ENCODE results near the gene SLC39A10. TPM values are rescaled to one million over a fixed set of nuclear protein-coding genes. Genes with fewer than 3 reads are reported as not detected.
"Not testable (repeated sequence)": the region's sequence is repeated elsewhere in the genome, so short reads cannot be mapped to it uniquely, and the experiment has no call there.

Gene SLC39A10
- polyA plus RNA-seq, 5 donors = 32.7 to 54.1 (median 47.5) TPM

DNA sequence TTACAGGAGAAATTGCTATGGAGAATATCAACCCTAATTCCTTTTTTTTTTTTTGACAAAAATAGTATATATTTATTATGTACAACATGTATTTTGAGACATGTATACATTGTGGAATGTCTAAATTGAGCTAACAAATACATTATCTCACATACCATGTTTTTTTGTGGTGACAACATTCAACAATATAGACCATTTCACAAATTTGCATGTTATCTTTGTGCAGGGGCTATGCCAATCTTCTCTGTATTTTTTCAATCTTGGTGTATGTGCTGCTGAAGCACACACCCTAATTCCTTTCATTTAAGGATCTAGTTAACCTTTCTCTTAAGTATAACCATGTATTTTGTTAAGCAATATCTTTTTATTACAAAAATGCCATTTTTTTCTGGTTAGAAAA lies 13.2 kb downstream of the SLC39A10 start:
- DNase-seq = no peak

DNA sequence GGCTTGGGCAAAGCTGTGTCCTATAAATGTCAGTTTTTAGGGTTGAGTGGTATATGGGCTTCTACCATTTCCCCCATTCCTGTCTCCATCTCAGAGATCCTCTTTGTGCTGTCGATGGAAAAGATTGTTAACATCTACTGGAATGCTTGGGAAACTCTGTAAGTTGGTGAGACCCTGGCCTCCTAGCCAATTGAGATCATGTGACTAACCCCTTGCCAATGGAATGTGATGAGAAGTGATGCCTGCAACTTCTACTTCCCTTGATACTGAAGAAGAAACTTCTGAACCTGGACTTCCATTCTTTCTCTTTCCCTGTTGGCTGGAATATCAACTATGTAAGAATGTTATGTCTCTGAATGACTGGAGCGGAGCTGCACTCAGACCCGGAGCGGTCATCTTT lies 14.5 kb downstream of the SLC39A10 start:
- no peak for DNase-seq

DNA sequence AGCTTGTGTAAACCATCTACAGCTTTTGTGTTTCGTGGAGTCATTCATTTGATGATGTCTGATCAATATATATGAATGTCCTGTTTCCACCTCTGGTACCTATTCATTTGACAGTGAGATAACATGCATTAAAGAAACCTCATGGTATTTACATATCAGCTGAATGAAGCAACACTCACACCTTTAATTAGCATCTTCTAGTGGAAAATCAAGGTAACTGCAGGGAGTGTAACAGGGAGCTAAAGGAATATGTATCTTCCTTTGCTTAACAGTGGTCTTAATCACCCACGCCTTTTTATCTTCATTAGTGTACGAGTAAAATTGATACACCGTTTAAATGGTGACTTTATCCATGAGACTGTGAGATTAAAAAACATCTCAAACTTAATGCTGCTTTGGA lies 15.6 kb downstream of the SLC39A10 start:
- no peak for DNase-seq

DNA sequence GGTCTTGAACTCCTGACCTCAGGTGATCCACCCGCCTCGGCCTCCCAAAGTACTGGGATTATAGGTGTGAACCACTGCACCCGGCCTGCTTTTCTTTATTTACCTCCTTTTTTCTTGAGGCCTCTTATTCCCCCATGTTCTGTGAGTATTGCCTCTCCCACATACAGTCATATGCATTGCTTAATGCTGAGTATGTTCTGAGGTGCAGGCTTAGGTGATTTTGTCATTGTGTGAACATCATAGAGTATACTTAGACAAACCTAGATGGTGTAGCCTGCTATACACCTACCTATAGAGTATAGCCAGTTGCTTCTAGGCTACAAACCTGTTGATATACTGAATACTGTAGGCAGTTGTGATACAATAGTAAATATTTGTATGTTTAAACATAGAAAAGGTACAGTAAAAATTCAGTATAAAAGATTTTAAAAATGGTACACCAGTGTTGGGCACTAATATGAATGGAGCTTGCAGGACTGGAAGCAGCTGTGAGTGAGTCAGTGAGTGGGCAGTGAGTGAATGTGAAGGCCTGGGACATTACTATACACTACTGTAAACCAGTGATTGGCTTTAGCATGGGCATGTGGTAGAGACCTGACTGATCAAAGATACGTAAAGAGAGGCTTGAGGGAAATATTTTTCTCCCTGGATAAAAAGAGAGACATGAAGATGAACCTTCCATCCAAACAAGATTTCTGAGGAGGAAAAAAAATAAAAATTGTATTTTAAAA lies 17.6 kb downstream of the SLC39A10 start:
- DNase-seq = no peak

DNA sequence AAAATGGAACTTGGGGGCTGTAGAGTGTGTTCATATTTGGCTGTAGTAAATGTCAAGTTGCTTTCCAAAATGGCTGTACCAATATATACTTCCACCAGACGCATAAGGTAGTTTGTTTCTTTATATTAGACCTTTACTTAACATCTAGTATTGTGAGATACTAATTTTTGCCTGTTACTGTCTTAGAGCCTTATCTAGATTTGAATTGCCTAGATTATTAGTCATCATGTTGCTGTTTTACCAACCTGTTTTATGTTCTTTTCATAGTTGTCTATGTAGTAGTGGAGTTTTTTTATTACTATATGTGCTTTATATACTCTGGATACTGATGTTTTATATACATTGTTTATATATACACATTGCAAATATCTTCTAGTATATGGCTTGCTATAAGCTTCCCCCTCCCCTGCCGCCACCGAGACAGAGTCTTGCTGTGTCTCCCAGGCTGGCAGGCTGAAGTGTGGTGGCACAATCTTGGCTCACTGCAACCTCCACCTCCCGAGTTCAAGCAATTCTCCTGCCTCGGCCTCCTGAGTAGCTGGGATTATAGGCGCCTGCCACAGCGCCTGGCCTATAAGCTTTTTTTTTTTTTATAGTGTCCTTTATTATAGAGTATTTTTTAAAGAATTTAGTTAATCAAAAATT lies 18.9 kb downstream of the SLC39A10 start:
- DNase-seq = no peak

DNA sequence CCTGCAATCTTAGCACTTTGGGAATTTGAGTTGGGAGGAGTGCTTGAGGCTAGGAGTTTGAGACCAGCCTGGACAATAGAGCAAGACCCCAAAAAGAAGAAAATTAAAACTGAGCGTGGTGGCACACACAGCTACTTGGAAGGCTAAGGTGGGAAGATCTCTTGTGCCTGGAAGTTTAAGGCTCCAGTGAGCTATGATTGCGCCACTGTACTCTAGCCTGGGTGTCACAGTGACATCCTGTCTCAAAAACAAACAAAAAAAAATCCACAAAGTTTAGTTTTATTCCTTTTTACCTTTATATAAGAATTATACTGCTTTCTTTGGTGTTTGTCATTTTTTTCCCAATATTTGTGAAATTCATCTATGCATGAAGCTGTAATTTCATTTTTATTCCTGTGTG lies 20.3 kb downstream of the SLC39A10 start:
- no peak for DNase-seq

DNA sequence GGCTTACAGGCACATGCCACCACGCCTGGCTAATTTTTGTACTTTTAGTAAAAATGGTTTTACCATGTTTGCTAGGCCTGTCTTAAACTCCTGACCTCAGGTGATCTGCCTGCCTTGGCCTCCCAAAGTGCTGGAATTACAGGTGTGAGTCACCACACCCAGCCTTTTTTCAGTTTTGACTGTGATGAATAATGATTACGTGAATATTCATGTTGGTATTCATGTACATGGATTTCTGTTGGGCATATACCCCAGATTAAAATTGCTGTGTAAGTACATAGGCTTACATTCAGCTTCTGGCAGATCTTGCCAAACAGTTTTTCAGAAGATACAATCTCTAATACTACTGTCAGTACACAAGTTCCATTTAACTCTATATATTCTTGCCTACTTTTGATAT lies 20.9 kb downstream of the SLC39A10 start:
- no peak for DNase-seq

DNA sequence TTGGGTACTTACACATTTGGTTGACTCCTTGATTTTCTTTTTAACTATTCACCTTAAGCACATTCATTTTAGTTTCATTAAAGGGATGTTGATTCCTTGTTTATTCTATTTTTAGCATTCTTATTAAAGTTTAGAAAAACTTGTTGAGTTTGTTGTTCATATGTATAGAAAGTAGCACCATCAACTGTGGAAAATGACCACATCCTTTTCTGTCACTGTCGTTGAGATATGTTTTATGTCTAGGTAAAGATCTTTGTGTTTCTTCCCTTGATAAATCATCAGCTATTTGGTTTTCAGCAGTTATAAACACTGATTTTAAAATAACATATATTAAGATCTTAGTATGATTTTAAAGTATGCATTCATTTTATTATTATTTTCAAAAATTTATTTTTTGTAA lies 25.1 kb downstream of the SLC39A10 start:
- DNase-seq = no peak

DNA sequence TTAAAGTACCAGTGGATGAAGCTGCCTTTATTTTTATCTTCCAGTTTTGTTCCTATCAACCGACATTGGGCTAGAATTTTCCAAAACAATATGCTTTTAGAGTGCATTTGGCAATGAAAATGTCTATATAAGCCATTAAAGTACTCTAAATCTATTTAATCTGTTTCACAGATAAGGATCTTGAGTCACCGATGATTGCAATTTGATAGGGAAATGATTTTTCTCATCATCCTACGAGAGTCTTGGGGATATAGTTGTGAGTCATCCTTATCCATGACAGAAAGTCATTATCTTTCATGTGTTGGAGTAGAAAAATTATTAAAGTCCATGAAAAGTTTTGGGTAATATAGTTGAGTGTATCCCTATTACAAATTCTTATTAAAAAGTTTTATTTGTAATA lies 26.1 kb downstream of the SLC39A10 start:
- DNase-seq = no peak

DNA sequence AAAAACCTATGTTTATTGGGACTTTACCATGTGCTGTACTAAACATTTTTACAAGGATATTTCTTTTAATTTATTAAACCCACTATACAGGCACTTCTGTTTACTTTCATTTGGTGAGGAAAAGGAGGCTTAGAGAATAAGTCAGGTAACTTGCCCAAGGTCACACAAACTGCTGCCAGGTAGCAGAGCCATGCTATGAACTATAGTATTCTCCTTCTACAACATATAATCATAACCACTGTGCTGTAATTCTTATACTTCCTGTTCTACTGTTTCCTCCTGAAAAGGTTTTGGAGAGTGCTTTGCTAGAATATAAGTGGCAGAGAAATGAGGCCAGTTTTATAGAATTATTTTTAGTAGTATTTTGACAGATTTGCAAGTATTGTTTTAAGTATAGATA lies 29.5 kb downstream of the SLC39A10 start:
- no peak for DNase-seq

DNA sequence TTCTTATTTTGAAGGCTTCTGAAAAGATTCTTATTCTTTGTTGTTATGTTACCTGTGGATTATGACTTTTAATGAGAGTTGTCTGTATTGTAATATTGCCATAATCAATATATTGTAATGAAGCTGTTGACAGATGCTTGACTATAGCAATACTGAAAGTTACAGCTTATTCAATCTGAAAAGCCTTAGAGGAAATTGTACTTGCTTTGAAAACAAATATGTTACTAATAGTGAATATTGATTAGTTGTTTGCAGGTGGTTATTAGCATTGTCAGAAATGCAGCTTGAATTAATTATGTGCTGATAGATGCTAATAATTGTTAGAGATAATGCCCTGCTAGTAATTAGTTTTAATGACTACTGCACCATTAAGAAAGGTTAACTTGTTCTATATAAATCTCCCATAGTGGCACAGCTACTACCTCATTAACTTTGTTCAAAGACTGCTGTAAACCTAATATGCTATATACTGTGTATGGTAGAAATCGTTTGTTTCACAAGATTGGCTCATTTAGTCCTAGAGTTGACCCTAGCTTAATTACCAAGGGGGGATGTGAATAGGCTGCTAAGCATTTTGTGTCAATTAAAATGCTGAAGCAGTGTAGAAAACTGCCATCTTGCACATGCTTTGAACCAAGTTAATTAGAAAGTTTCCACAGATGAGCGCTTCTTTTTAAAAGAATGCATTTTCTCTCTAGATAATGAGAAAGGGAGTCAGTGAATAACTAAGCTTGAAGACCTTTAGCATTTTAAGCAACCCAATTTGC lies 30.5 kb downstream of the SLC39A10 start:
- no peak for DNase-seq

DNA sequence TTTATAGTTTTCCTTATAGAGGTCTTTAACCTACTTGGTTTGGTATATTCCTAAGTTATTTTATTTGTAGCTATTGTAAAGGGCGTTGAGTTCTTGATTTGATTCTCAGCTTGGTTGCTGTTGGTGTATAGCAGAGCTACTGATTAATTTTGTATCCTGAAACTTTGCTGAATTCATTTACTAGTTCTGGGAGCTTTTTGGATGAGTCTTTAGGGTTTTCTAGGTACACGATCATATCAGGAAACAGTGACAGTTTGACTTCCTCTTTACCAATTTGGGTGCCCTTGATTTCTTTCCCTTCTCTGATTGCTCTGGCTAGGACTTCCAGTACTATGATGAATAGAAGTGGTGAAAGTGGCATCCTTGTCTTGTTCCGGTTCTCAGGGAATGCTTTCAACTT lies 35.5 kb downstream of the SLC39A10 start:
- not testable (repeated sequence) for DNase-seq

DNA sequence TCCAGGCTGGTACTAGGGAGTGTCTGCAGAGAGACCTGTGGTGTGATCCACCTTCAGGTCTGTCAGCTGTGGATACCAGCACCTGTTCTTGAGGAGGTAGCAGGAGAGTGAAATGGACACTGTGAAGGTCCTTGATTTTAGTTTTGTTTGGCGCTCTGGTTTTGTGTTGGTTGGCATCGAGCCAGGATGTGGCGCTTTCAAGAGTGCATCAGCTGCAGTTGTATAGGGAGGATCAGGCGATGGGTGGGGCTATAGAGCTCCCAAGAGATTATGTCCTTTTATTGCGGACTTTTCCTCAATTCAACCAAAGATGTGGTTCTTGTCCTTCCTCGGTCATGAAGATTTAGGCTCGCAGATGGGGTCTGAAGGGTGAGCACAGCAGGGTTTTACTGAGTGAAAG lies 37.5 kb downstream of the SLC39A10 start:
- no peak for DNase-seq

DNA sequence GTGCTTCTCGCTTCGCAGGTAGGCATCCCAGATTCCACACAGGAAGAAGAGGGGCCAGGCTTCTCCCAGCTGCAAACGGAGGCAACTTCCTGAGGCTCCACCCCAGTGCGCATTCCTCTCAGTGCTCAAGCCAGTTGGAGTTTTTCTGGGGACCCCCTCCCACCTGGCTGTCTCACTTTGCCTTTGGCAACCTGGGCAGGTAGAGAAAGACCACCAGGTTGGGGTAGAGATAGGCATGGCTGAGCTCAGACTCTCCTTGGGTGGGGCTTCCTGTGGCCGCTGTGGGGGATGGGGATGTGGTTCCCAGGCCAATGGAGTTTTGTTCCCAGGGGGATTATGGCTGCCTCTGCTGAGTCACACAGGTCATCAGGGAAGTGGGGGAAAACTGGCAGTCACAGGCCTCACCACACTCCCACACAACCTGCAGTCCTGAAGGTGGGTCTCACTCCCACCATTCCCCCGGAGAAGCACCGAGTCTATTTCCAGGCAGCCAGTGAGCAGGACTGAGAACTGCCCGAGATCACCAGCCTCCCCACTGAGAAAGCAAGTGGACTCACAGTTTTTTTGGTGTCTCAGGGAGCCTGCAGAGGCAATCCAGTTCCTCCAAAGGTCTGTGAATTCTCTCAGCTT lies 38.1 kb downstream of the SLC39A10 start:
- no peak for DNase-seq

DNA sequence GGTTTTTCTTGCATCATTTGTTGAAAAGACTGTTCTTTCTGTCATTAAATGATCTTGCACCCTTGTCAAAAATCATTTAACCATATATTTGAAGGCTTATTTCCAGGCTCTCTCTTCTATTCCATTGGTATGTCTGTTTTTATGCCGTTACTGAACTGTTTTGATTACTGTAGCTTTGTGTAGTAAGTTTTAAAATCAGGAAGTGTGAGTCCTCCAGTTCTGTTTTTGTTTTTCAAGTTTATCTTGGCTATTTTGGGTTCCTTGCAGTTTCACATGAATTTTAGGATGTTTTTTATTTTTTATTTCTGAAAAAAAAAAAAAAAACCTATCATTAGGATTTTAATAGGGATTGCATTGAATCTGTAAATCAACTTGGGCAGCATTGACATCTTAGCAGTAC lies 39.0 kb downstream of the SLC39A10 start:
- DNase-seq = no peak

DNA sequence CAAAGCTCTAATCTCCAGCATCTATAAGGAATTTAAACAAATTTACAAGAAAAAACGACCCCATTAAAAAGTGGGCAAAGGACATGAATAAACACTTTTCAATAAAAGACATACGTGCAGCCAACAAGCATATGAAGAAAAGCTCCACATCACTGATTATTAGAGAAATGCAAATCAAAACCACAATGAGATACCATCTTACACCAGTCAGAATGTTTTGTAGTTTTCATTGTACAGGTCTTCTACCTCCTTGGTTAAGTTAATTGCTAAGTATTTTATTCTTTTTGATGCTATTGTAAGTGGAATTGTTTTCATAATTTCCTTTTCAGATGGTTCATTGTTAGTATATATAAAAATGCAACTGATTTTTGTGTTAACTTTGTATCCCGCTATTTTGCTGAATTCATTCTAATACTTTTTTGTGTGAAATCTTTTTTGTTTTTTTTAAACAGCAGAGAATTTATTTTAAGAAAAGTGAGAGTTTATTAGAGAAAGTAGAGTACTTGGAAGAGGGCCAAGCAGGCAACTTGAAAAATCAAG lies 40.7 kb downstream of the SLC39A10 start:
- DNase-seq = no peak

DNA sequence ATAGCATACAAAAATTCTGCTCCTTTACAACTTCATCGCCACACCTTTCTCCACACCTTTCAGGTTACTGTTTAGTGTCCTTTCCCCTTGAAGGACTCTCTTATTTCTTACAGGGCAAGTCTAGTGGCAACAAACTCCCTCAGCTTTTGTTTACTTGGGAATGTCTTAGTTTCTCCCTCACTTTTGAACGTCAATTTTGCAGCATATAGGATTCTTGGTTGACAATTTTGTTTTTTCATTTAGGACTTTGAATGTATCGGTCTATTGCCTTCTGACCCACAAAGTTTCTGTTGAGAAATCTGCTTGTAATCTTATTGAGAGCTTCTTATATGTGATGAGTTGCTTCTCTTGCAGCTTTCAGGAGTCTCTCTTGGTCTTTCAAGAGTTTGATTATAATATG lies 43.5 kb downstream of the SLC39A10 start:
- DNase-seq = no peak

DNA sequence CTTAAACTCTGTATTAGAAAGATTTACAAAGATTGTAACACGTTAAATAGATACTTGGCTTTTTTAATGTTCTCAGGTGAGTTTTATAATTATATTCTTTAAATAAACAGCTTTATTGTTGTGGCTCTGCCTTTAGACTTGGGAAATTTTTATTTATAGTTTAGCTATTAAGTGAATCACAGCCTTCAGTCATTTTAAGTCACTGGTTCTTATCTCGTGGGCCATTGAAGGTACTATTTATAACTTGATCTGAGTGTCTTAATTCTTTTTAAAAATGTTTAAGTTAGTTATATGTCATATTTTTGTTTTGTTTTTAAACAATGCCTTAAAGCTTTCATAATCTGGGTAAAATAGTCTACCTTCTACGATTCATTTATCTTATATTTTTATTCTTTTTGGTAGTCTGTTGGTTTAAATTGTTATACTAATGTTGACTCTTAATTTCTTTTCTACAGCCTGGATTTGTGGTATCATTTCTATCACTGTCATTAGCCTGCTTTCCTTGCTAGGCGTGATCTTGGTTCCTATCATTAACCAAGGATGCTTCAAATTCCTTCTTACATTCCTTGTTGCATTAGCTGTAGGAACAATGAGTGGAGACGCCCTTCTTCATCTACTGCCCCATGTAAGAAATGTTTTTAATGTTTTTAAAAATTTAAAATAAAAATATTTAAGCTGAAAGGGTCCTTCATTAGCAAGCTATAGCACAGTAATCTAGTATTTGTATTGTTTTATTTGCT lies 49.3 kb downstream of the SLC39A10 start:
- no peak for DNase-seq

DNA sequence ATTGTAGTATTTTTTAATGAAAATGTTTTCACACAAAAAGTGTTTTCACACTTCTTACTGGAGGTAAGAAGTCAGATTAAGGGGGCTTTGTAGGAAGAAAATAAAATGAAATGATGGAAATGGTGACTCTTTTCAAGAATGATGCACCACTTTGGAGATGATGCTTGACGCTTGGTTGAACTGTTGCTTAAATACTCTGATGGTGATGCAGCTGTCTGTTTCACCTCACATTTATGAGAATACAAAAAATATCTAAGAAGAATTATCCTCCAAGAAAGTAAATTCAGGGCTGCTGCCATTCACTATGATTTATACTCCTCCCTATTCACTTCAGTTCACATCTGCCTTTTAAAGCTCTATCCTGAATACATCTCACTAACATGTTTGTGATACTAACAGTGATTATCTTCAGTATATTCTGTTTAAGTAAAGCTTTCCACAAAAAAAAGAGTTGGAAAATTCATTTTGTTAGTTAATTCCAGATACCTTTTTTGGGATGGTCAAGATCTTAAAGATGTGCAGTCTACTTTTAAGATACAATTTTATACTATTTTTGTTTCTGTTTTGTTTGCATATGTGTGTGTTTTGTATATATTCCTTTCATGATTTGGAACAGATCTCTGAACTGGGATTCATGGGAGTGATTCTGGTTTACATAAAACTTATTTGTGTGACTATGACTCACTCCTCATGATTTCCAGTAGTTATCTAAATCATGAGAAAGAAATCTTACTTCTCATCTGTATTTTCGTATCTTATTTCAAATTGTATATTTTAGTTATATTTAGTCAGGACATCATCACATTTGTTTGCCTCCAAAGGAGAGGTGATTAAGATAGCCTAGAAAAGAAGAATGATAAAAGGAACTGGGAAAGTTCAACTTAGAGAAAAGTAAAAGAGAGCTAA lies 53.1 kb downstream of the SLC39A10 start:
- no peak for DNase-seq

DNA sequence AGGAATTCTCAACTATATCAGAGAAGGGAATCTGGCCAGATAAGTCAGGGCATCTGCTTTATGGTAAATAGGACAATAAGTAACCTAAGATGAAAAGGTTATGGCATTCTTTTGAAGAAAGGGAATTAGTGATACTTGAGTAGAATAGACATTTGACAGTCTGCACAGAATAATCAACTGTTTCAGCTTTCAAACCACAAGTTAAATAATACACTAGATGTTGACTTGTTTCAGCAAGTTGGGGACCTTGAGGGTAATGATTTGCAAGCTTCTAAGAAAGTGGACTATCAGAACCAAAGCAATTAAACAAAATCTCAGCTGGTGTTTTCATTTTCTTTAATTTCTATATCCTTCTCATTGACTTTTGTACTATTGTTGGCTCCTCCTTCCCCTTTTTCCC lies 54.5 kb downstream of the SLC39A10 start:
- DNase-seq = no peak
